Stimulated activated CD4-positive, alpha-beta T cell treated with anti-CD3 and anti-CD28 coated beads, Interleukin-2, amount 100 ng/mL, for 4 hours (primary cell): ENCODE measurements around the gene FRAT2.
"Not testable (repeated sequence)": the region's sequence is repeated elsewhere in the genome, so short reads cannot be mapped to it uniquely, and the experiment has no call there.

ENCODE experiments used
- DNase-seq: peaks from one replicate; pipeline ENCODE4 v3.0.0-alpha.2; 2020; ENCODE audit warnings: low read depth

The FRAT2 gene

DNA sequence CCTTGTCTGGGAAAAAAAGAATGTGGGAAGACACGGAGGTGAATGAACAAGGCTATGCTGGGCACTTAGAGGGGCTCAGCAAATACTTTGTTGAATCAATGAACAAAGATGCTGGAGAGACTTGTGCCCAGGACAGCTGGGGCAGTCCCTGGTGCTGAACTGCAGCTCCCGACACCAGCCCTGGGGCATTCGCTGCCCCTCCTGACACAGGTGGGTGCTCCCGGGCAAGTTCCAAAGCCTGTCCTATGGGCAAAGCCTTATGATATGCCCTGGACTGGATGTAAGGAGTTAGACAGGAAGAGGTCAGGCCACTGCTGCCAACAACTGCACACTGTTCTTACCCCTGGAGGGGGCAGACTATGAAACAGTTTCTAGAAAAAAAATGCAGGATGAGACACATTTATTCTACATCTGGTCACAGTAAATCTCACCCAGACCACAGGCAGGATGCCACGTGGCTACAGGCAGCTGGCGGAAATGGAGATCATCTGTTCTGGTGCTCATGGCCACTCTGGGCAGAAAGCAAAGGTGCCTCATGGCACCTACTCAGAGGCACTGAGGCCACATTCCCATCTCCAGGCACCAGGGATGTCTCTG lies 21.9 kb upstream of the FRAT2 start:
- DNase-seq: no peak

DNA sequence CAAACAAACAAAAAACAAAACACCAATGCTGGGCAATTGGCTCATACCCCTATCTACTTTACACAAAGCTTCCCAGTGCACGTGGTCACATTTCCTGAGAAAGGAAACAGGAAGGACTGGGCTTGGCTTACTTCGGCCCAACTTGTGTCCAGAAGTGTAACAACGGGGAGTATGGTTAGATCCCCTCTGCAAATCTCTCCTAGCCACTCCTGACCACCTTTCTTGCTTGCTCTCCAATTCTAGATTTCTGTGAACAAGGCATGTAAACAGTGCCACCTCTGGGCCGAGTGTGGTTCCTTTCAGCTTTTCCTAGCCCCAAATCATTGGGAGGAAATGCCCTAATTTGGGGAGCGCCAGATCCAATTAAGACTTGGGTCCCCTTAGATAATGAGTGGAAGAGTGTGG lies 21.0 kb upstream of the FRAT2 start:
- DNase-seq: no peak

DNA sequence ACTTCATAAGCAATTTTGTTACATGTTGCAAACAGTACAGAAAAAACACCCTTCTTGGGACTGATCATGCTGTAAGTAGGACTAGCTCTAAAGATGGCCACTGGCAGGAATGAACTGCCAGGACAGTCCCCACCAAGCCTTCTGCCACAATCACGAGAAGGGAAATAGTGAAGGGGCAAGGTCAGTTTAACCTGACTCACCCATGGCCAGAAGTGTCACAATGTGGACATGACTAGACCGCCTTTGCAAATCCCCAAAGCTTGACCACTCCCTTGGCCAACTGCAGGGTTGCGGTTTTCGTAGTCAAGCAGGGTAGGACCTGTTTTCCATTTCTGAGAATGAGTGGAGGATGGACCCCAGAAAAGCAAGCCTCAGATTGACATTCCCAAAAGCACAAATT lies 19.4 kb upstream of the FRAT2 start:
- DNase-seq: no peak

DNA sequence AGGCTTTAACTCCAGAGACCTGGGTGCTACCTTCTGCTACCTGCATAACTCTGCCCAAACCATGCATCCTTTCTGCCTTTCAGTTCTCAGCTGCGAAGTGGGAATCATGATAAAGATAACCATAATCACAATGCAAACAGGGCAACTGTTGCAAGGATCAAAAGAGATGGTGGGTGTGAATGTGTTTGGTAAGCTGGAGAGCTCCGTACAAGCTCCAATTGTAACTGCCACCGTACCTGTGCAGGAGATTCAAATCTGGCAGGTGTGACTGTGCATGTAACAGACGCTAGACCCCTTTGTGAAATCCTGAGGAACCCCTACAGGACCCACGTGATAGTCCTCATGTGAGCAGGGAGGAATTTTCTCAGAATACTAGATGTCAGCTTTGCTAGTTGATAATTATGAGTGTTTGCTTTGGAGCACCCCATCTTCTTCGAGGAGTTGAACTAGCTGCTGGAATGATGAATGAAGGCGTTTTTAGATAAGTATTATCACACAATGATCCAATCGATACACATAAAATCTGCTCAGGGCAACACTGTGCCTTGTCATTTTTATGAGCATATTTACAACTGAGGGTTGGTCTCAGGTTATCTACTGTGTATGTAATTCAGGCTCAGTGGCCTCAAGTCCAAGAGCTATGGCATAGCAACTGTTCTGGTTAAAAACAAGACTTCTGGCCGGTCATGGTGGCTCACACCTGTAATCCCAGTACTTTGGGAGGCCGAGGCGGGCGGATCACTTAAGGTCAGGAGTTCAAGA lies 15.4 kb upstream of the FRAT2 start:
- no peak for DNase-seq

DNA sequence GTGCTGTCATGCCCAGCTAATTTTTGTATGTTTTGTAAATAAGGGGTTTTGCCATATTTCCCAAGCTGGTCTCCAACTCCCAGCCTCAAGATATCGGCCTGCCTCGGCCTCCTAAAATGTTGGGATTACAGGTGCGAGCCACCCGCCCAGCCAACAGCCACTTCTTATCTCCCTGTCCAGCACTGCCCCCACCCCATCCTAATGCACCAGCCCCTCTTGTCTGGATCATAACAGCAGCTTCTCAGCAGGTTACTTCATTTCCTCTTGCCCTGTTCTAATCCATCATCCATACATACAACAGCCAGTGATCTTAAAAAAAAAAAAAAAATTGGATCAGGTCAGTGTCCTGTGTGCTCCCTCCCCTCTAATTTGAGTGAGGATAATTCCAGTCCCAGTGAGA lies 12.8 kb upstream of the FRAT2 start:
- DNase-seq: no peak

DNA sequence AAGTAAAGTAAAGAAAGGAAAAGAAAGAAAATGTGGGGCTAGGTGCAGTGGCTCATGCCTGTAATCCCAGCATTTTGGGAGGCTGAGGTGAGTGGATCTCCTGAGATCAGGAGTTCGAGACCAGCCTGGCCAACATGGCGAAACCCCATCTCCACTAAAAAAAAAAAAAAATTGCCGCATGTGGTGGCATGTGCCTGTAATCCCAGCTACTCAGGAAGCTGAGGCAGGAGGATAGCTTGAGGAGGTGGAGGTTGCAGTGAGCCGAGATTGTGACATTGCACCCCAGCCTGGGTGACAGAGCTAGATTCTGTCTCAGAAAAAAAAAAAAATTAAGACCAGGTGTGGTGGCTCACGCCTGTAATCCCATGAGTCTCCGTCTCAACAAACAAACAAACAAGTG lies 9.1 kb upstream of the FRAT2 start:
- DNase-seq: not testable (repeated sequence)

DNA sequence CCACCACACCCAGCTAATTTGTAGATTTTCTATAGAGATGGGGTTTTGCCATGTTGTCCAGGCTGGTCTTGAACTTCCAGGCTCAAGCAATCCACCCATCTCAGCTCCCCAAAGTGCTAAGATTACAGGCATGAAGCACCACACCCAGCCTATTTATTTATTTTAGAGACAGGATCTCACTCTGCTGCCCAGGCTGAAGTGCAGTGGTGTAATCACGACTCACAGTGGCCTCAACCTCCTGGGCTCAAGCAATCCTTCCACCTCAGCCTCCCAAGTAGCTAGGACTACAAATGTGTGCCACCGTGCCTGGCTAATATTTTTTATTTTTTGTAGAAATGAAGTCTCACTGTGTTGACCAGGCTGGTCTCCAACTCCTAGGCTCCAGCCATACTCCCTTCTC lies 6.9 kb upstream of the FRAT2 start:
- no peak for DNase-seq

DNA sequence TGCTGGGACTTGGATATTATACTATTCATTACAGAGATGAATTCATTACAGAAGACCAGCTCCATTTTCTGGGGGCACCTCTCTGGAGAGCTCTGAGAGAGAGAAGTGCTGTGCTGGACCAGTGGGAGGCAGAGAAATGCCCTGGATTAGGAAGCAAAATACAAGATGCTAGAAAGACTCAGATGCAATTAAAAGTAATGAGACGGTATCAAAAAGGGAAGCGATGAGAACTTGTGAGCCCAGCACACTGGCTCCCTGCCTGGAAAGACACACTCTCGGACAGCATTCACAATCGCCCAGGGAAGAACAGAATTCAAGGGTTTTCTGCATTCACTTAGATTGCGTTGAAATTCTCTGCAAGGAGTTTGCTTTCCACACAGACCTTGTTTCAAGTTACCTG lies 3.5 kb upstream of the FRAT2 start:
- DNase-seq: no peak

DNA sequence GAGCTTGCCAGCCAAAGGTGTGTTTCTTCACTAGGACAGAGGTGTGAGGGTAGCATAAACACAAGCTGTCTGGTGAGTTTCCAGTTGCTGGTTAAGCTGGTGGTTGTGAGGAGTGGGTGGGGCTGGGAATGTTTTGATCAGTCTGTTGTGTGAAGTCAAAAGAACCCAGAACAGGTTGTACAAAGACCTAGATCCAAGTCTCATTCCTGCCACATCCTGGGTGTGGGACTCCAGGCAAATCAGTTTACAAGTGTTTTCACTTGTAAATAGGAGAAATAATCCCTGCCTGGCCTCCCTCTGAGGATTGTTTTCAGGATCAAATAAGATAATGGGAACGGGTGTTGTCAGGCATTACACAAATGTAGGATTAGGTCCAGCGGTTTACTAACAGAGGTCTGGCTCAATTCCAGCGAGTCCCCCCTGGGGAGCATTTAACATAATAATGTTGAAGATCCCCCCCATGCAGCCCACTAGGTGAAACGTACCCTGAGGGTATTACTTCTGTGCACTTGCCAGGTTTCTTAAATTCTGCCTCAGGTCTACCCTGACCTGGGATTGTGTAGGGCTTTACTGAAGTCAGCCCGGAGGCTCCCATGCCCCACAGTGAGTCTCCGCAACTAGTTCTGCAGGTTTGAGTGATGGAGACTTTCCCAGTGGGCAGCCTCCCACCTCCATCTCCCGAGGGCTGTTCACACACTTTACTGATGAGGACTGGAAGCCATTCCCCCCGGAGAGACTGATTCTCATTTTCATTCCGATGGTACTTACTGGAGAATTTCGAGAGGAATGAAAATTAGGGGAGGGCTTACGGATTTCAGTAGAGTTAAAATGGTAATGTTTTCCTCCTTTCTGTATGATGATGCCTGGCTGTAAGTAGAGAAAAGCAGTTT lies 2.7 kb upstream of the FRAT2 start:
- DNase-seq: no peak

DNA sequence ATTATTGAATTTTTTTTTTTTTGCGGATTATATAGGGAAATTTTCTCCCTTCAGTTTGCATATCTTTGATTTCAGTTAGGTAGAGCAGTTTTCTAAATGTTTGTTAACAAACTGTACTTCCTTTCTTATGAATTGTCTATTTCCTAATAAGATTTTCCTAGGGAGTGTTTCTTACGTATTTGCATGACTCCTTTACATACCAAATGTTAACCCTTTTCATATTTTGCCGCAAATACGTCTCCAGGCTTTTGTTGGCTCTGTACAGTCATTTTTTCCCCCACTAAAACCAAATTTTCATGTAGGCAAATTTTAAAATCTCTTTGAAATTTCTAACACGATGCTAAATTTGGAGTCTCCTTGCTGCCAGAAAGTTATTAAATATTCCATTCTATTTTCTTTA lies 1.9 kb upstream of the FRAT2 start:
- DNase-seq: no peak

DNA sequence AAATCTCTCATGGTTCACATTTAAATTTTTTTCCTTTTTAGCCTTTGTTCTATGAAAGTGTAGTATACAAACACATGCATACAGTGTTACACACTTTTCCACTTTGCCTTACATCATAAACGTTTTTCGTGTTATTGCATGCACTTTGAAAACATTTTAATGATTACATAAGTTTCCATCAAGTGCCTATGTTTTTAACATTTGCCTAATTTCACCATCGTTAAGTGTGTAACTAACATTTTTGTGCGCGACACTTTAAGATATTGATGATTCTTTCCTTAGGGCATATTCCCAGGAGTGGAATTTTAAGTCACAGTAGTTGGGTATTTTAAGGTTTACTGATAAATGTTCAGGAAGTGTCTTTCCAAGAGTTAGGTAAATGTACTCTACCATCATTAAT lies 1.5 kb upstream of the FRAT2 start:
- no peak for DNase-seq

DNA sequence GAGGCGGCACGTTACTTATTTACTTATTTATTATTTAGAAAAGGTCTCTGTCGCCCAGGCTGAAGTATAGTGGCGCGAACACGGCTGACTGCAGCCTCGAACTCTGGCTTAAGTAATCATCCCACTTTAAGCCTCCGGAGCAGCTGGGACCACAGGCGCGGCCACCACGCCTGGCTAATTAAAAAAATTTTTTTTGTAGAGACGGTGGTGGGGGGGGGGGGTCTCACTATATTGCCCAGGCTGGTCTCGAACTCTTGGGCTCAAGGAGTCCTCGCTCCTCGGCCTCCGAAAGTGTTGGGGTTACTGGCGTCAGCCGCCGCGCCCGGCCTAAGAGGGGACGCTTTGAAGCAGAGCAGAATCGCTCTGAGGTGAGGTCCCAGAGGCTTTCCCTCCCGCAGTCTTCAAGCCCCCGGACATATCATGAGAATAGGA lies 675 bp upstream of the FRAT2 start:
- DNase-seq: no peak

DNA sequence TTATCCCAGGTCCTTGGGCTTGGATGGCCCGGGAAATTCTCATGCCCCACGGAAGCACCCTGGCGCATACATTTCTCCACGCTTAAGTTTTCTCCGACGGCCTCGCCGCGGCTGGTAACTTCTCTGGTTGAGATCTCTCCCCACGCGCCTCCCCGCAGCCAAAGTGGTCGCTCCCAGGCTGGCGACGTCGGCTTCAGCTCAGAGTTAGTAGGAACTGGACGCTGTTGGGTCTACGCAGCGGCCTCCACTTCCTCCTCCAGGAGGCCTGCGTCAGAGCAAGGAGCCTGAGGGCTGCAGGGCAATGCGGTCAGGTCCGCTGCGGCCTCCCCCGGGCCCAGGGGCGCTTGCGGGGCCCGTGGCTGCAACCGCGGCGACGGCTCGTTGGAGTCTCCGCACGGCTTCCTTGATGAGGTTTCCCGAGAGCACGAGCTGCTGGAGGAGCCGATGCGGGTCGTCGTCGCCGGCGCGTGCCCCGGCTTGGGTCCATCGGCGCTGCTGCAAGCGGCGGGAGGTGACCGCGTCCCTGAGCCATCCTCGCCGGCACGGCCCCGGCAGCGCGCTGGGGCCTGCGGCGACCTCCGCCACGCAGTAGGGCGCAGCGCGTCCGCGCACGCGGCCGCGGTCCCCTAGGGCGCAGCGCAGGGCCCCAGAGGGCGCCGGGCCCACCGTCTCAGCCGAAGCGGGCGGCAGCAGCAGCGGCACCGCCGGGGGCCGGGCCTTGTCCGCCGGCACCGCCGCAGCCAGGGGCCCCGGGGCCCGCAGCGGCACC lies 744 bp downstream of the FRAT2 start:
- DNase-seq: no peak

DNA sequence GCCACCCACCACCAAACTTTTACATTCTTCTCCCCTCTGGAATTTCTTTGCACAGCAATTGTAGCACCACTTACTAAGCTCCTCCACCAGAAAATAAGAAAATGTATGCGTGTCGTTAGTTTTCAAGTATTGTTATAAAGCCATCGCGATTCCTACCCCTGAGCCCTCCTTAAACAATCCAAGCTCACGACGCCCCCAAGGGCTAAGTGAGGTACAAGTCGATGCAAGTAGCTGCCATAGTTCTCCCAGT lies 1.3 kb downstream of the FRAT2 start:
- no peak for DNase-seq

DNA sequence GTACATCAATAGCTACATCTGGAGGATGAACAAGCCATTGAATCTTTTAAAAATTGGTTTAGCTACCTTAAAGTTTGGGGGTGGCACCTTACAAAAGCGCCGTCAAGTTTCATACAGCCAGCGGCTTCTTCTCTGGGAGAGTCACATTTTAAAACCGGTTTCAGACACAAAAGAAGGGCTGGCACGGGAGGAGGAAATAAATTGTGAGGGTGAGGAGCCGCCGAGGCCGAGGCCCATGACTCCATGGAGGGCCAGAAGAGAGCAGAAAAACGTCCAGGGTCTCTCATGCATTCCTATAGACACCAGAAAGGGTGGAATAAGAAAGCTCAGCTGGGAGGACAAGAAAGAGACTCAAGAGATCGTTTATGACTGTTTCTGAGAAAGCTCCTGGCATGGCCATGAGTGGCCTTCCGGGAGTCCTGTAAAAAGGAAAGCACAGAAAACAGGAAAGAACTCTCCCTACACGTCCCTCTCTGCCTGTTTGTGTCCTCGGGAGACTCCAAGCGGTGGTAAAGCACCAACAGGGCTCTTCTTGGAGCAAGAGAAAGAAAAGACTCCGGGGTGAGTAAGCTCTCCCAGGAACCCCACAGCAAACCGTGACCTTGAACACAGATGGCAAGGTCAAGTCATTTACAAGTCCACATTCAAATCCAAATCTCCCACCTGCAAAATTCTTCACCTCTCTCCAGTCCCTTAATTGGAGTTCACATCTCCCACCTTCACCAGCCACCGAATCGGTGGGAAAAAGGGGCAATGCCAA lies 1.8 kb downstream of the FRAT2 start:
- DNase-seq: no peak

DNA sequence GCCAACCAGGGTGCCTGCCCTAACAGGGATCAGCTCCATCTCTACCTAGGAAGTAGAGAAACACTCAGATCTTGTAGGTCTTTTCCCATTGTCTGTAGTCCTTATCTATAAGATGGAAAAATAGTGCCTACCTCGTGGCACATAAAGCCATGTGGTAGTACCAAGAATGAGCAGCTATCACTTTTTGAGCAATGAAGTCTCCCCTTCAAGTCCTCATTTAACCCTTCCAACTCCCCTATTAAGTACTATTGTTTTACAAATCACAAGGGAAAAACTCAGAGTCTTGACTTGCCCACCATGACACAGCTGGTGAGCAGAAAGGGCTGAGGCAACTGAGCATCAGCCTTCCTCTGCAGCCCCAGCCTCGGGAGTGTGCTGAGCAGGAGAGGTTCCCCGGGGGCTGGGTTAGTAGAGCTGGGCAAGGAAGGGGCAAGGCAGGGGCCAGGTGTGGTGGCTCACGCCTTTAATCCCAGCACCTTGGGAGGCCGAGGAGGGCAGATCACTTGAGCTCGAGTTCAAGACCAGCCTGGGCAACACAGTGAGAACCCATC lies 3.3 kb downstream of the FRAT2 start:
- DNase-seq: no peak

DNA sequence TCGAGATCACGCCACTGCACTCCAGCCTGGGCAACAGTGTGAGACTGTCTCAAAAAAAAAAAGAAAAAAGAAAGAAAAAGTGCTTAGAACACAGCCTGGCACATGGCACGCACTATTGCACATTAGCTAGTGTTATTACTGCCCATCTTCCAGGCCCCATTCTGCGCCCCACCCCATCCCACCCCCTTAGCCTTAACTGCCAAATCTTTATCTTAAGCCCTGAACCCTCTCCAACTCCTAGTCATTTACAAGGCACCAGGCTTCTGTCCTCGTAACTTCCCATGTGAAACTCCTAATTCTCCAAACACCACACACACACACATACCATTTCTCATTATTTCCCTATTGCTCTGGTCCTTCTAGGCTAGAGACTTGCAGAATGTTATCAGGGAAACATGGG lies 4.8 kb downstream of the FRAT2 start:
- no peak for DNase-seq

DNA sequence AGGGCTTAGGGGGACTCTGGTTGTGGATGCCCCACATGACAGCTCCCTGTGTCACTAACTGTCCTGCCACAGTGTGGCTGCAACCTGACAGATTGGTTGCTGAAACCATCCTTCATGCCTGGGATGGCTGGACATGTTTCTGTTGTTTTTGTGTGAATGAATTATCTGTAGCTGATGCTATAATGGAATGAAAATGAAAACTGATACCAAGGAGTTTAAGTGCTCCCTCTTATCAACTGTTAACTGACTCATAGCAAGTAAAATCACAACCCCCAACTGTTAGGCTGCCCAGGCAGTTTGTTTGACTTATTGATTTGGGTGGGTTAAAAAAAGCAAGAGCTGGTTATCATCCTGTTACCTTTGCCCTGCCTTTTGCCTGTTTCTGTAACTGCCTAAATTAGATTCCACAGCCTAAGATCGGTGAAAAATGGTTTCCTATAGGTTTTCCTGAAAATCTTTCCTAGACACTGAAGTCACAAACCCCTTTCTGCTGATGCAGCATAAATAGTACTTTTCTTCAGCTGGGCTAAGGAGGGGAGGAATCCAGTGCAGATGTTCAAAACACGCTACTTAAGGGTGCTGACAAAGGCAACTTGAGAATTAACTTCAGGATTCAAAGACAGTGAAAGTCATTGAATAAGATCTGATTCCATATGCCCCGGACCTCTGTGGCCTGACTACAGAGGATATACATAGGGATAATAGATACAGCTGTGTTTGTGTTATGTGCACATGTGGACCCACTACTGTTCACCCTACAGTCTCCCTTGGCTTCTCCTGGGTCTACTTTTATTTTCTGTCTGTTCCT lies 5.7 kb downstream of the FRAT2 start:
- no peak for DNase-seq

DNA sequence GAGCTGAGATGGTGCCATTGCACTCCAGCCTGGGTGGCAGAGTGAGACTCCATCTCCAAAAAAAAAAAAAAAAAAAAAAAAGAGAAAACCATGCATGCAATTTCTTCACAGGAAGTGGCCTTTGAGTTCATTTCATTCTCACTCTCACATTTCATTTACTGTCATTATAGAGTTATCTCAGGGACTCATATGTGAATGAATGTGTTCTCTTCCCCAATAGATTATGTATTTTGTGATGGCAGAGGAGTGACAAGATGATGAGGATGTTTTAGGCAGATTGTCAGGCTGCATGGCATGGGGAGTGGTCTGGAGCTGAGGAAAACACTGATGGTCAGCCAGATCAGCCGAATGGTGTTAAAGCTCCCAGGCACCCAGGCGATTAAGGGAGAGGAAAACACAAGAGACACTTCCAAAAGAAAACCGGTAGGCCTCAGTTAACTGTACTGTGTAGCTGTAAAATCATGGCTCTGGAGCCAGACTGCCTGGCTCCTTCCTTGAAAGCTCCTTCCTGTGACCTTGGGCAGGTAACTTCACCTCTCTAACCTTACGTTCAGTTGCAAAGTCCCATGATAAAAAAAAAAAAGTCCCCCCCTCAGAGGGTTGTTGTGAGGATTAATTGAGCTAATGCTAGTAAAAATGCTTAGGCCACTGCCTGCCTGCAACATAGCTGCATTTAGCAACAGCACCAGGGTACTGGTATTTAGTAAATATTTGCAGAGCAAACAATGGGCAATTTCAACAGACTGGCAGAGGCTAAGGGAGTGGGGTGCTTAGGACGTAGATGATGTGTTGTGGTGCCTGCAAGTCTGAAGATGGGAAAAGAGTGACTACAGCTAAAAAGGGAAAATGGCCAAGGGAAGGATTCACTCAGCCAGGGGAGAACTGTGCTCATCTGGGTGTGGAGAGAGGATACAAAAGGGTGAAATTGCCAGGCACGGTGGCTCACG lies 6.9 kb downstream of the FRAT2 start:
- no peak for DNase-seq

DNA sequence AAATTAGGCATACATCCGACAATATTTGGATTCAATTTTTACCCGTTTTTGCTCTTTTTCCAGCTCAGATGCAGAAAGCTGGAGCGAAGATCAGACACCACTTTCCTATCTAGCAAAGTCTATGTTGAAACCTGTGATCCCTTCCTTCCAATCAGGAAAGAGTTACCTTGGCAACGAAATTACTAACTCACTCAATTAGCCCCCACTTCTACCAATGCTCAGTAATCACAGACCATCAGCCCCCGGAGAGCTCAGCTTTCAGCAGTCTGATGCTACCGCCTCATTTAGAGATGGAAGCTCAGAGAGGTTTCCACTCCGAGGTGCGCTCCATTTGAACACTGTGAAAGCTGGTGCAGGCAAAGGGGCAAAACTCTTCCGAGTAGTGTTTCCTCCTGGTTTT lies 8.8 kb downstream of the FRAT2 start:
- no peak for DNase-seq
